IMR-90 (cell line): ENCODE measurements around the gene TCEAL1. TPM values are rescaled to one million over a fixed set of nuclear protein-coding genes. Genes with fewer than 3 reads are reported as not detected.

Source experiments
- ATAC-seq: fragments of 200-7000 bp; cut with Tn5 transposase; 2 replicates; pipeline ENCODE4 v1.9.1; 2020; ENCODE audit warnings: low read depth, mild to moderate bottlenecking, moderate library complexity
- BruUV-seq: library from RNA; stranded (reverse); fragments of 400-500 nt; replicated peaks from 2 replicates; lab custom pipeline; 2021; lab: Mats Ljungman, UMichigan
- CTCF ChIA-PET: fragments of 300-600 bp; formaldehyde crosslinking; extraction: SDS; loops from one replicate; lab custom pipeline; 2021; ENCODE audit warnings: antibody characterized with exemption; lab: Yijun Ruan, JAX
- POLR2A ChIA-PET: fragments of 300-600 bp; sonication (Branson Sonifier 250); formaldehyde crosslinking; loops from one replicate; lab custom pipeline; 2022; ENCODE audit warnings: antibody characterized with exemption; ENCODE audit not compliant: unreplicated experiment; lab: Charles Lee
- DNase-seq: peaks from one replicate; pipeline ENCODE4 v3.0.0; 2013
- H2AFZ ChIP-seq: replicated peaks from 2 replicates; pipeline ENCODE3; 2013; ENCODE audit warnings: low read length, mild to moderate bottlenecking; ENCODE audit not compliant: poor library complexity
- H2AK5ac ChIP-seq: 2 replicates; pipeline ENCODE4 v1.6.1; 2013; ENCODE audit warnings: low read depth, low read length, inconsistent platforms
- H2AK9ac ChIP-seq: replicated peaks from 2 replicates; pipeline ENCODE3; 2013; ENCODE audit warnings: mild to moderate bottlenecking, low read depth, low read length, moderate library complexity; ENCODE audit not compliant: poor library complexity
- H2BK120ac ChIP-seq: 2 replicates; pipeline ENCODE4 v1.6.1; 2013; ENCODE audit warnings: low read depth, low read length, inconsistent platforms
- H2BK15ac ChIP-seq: 3 replicates; pipeline ENCODE4 v1.6.1; 2013; ENCODE audit warnings: low read depth, low read length, inconsistent platforms
- H2BK20ac ChIP-seq: 2 replicates; pipeline ENCODE4 v1.6.1; 2013; ENCODE audit warnings: low read depth, mild to moderate bottlenecking, inconsistent platforms, low read length, moderate library complexity
- H2BK5ac ChIP-seq: 2 replicates; pipeline ENCODE4 v1.6.1; 2013; ENCODE audit warnings: mild to moderate bottlenecking, low read depth, low read length, inconsistent platforms; ENCODE audit not compliant: poor library complexity, severe bottlenecking
- H3K14ac ChIP-seq: replicated peaks from 2 replicates; pipeline ENCODE4 v1.6.1; 2013; ENCODE audit warnings: low read depth, low read length, inconsistent platforms
- H3K18ac ChIP-seq: 2 replicates; pipeline ENCODE4 v1.6.1; 2013; ENCODE audit warnings: low read depth, low read length, control low read depth
- H3K23ac ChIP-seq: 2 replicates; pipeline ENCODE4 v1.6.1; 2013; ENCODE audit warnings: low read depth, low read length, inconsistent platforms
- H3K27ac ChIP-seq: 2 replicates; pipeline ENCODE4 v1.5.1; 2013; ENCODE audit warnings: mild to moderate bottlenecking, control low read depth, low read length; ENCODE audit not compliant: insufficient read depth
- H3K27me3 ChIP-seq: 2 replicates; pipeline ENCODE4 v1.6.1; 2013; ENCODE audit warnings: low read length; ENCODE audit not compliant: control insufficient read depth, insufficient read depth
- H3K36me3 ChIP-seq: 2 replicates; pipeline ENCODE4 v1.6.1; 2013; ENCODE audit warnings: low read length, mixed read lengths; ENCODE audit not compliant: control insufficient read depth, insufficient read depth
- H3K4ac ChIP-seq: 2 replicates; pipeline ENCODE4 v1.6.1; 2013; ENCODE audit warnings: low read depth, low read length, inconsistent platforms
- H3K4me1 ChIP-seq: 2 replicates; pipeline ENCODE4 v1.6.1; 2013; ENCODE audit warnings: low read length, mixed read lengths; ENCODE audit not compliant: control insufficient read depth, insufficient read depth
- H3K4me2 ChIP-seq: 2 replicates; pipeline ENCODE4 v1.6.1; 2013; ENCODE audit warnings: low read depth, mild to moderate bottlenecking, control low read depth, low read length, moderate library complexity
- H3K4me3 ChIP-seq: 2 replicates; pipeline ENCODE4 v1.5.1; 2013; ENCODE audit warnings: low read depth, mild to moderate bottlenecking, control low read depth, low read length, moderate library complexity; ENCODE audit not compliant: insufficient read depth
- H3K56ac ChIP-seq: 2 replicates; pipeline ENCODE4 v1.6.1; 2013; ENCODE audit warnings: low read length, inconsistent platforms; ENCODE audit not compliant: insufficient read depth; ENCODE audit errors: extremely low read depth
- H3K79me1 ChIP-seq, 2 experiments: 2 replicates each; pipeline ENCODE4 v1.6.1; 2013; ENCODE audit warnings: low read length in 2 of 2, inconsistent platforms in 1 of 2, low read depth in 1 of 2
- H3K9ac ChIP-seq: 2 replicates; pipeline ENCODE4 v1.6.1; 2013; ENCODE audit warnings: low read depth, low read length, control low read depth
- H3K9me1 ChIP-seq: 2 replicates; pipeline ENCODE4 v1.6.1; 2013; ENCODE audit warnings: low read length, inconsistent platforms; ENCODE audit not compliant: insufficient read depth
- H3K9me3 ChIP-seq: 2 replicates; pipeline ENCODE4 v1.6.1; 2013; ENCODE audit warnings: low read length; ENCODE audit not compliant: control insufficient read depth, insufficient read depth
- H4K20me1 ChIP-seq: 2 replicates; pipeline ENCODE4 v1.6.1; 2013; ENCODE audit warnings: low read length, inconsistent platforms; ENCODE audit not compliant: insufficient read depth
- H4K5ac ChIP-seq: 2 replicates; pipeline ENCODE4 v1.6.1; 2013; ENCODE audit warnings: mild to moderate bottlenecking, low read depth, low read length, control low read depth
- H4K8ac ChIP-seq, 2 experiments: 2 replicates each; pipeline ENCODE4 v1.6.1; 2013; ENCODE audit warnings: low read depth in 2 of 2, low read length in 2 of 2, control low read depth in 1 of 2, inconsistent platforms in 1 of 2
- H4K91ac ChIP-seq: 2 replicates; pipeline ENCODE4 v1.6.1; 2013; ENCODE audit warnings: low read depth, low read length, inconsistent platforms; ENCODE audit not compliant: insufficient read depth
- BHLHE40 ChIP-seq: fragments of 150-350 bp; IDR thresholded peaks from 2 replicates; pipeline ENCODE4 v1.6.1; 2016; ENCODE audit warnings: mild to moderate bottlenecking, low read depth, low read length
- CEBPB ChIP-seq: IDR thresholded peaks from 2 replicates; pipeline ENCODE4 v1.6.1; 2012; ENCODE audit warnings: low read depth, low read length, improper control_type of control experiment
- CHD1 ChIP-seq: IDR thresholded peaks from 2 replicates; pipeline ENCODE4 v1.6.1; 2012; ENCODE audit warnings: low read depth, low read length, improper control_type of control experiment
- FOS ChIP-seq: fragments of 150-350 bp; IDR thresholded peaks from 2 replicates; pipeline ENCODE4 v1.6.1; 2016; ENCODE audit warnings: low read depth, low read length
- MAFK ChIP-seq: IDR thresholded peaks from 2 replicates; pipeline ENCODE4 v1.6.1; 2012; ENCODE audit warnings: low read depth, low read length, improper control_type of control experiment
- MAZ ChIP-seq: IDR thresholded peaks from 2 replicates; pipeline ENCODE4 v1.6.1; 2012; ENCODE audit warnings: low read depth, mild to moderate bottlenecking, low read length, improper control_type of control experiment, moderate library complexity, borderline replicate concordance
- MXI1 ChIP-seq: IDR thresholded peaks from 2 replicates; pipeline ENCODE4 v1.6.1; 2012; ENCODE audit warnings: low read depth, mild to moderate bottlenecking, low read length, moderate library complexity, borderline replicate concordance
- NFE2L2 ChIP-seq: fragments of 150-350 bp; IDR thresholded peaks from 2 replicates; pipeline ENCODE4 v1.6.1; 2016; ENCODE audit warnings: low read depth, mild to moderate bottlenecking, low read length
- POLR2A ChIP-seq: IDR thresholded peaks from 2 replicates; pipeline ENCODE4 v1.6.1; 2012; ENCODE audit warnings: mild to moderate bottlenecking, low read depth, low read length
- RAD21 ChIP-seq: IDR thresholded peaks from 2 replicates; pipeline ENCODE4 v1.6.1; 2012; ENCODE audit warnings: low read length, improper control_type of control experiment
- RCOR1 ChIP-seq: IDR thresholded peaks from 2 replicates; pipeline ENCODE4 v1.6.1; 2012; ENCODE audit warnings: mild to moderate bottlenecking, low read length, improper control_type of control experiment; ENCODE audit not compliant: insufficient replicate concordance
- RFX5 ChIP-seq: IDR thresholded peaks from 2 replicates; pipeline ENCODE4 v1.8.0; 2012; ENCODE audit warnings: low read depth, mild to moderate bottlenecking, low read length, moderate library complexity
- SMC3 ChIP-seq: fragments of 150-350 bp; IDR thresholded peaks from 2 replicates; pipeline ENCODE4 v1.6.1; 2016; ENCODE audit warnings: low read depth, mild to moderate bottlenecking, antibody characterized with exemption, low read length, moderate library complexity
- WGBS, 2 experiments: methylation state at CpG; one replicate each; pipeline versions ENCODE4 v1.1.5 to v1.1.7; 2013; ENCODE audit warnings: missing lambda C conversion rate in 2 of 2; ENCODE audit not compliant: insufficient read length in 1 of 2; ENCODE audit errors: extremely low coverage in 2 of 2; 5-methylcytosine and 5-hydroxymethylcytosine counted together
- dilution Hi-C: fragments of 300-500 bp; cut with HindIII; formaldehyde crosslinking; loops from one replicate; pipeline ENCODE4 v1.14.3; 2018; ENCODE audit warnings: low sequenced_read_pairs; ENCODE audit not compliant: unreplicated experiment
- in situ Hi-C: fragments of 300-500 bp; cut with MboI; formaldehyde crosslinking; loops from 3 replicates; pipeline ENCODE4 v1.14.3; 2019; ENCODE audit warnings: low sequenced_read_pairs, inconsistent platforms, mixed read lengths
- intact Hi-C: fragments of 100-400 bp; cut with micrococcal nuclease; formaldehyde crosslinking; loops from 2 replicates; pipeline ENCODE4 v1.10.0; 2022
- polyA plus RNA-seq, 3 experiments: library from polyadenylated mRNA; depleted of rRNA; stranded (reverse); fragments of >200 nt; gene quantifications; 2 replicates each; pipeline ENCODE4 v1.2.3, GENCODE V29; 2012; ENCODE audit warnings: low replicate concordance in 1 of 3
- total RNA-seq: library from RNA; depleted of rRNA; stranded (reverse); fragments of >200 nt; gene quantifications from 2 replicates; pipeline ENCODE4 v1.2.3, GENCODE V29; 2012
- TF ChIP-seq, protein P1 (sequence below): fragments of 150-350 bp; IDR thresholded peaks from 2 replicates; pipeline ENCODE4 v1.6.1; 2016; ENCODE audit warnings: low read depth, mild to moderate bottlenecking, low read length, moderate library complexity, borderline replicate concordance
- TF ChIP-seq, protein P2 (sequence below): conservative IDR thresholded peaks from 2 replicates; pipeline ENCODE4 v1.5.1; 2012; ENCODE audit warnings: mild to moderate bottlenecking, low read depth, low read length, improper control_type of control experiment
- TF ChIP-seq, protein P3 (sequence below): fragments of 150-350 bp; IDR thresholded peaks from 2 replicates; pipeline ENCODE4 v1.6.1; 2017; ENCODE audit warnings: mild to moderate bottlenecking, antibody characterized with exemption, low read length, low read depth

Gene TCEAL1
- total and polyA plus RNA-seq, 2 of the 4 experiments (the other 2 are of a cell fraction) = 9.1 to 21.8 TPM

GRCh38 chrX:103584596-103584995, 44.2 kb upstream of the TCEAL1 start:
- H2BK120ac ChIP-seq = no peak overlapping the region
- H3K36me3 ChIP-seq = peaks cover 4% of the 10 kb centered on the region; the same call in 1 of the 2 replicates
- H3K23ac ChIP-seq = 0 out of 2 replicates have a peak overlapping the region, but pooled peaks have one; percentile 29
- H4K20me1 ChIP-seq = no peaks in the 10 kb centered on the region
- H4K8ac ChIP-seq = no peak overlapping the region
- no peak overlapping the region for H2BK5ac ChIP-seq
- 0 out of 2 replicates have a peak overlapping the region, but pooled peaks have one; percentile 16 for H3K4me2 ChIP-seq
- in situ Hi-C loops = no loop called here
- H3K4ac ChIP-seq = no peak overlapping the region
- H3K9ac ChIP-seq = no peak overlapping the region
- no peak overlapping the region for H3K4me3 ChIP-seq
- no peak overlapping the region for H2AK5ac ChIP-seq
- no peak overlapping the region for H3K14ac ChIP-seq
- H3K79me1 ChIP-seq = peaks cover 6 to 24% of the 10 kb centered on the region in 2 experiments; a peak in 2 of 4 replicates
- no peaks in the 10 kb centered on the region; the same call in 1 of the 2 replicates for H3K4me1 ChIP-seq
- ChIA-PET POLR2A (no interaction called here), CTCF (no interaction called here)
- no peak overlapping the region for H4K91ac ChIP-seq
- ATAC-seq = no peak
- no peaks in the 10 kb centered on the region for H3K27me3 ChIP-seq
- no peak overlapping the region for H2BK15ac ChIP-seq
- no peak for DNase-seq
- H2AFZ ChIP-seq = no peak overlapping the region
- H3K56ac ChIP-seq = no peak overlapping the region
- BruUV-seq = no TSS peak
- intact Hi-C loops = no loop called here
- H3K9me1 ChIP-seq = no peaks in the 10 kb centered on the region; the same call in 1 of the 2 replicates
- dilution Hi-C loops = no loop called here
- H4K5ac ChIP-seq = no peak overlapping the region
- H3K9me3 ChIP-seq = no peaks in the 10 kb centered on the region
- H2AK9ac ChIP-seq = no peak overlapping the region
- H2BK20ac ChIP-seq = no peak overlapping the region
- 100% methylated on average over 1 of the region's 3 CpGs; no CpG with 5 or more reads in 1 of the 2 experiments for WGBS, 2 experiments
- H3K18ac ChIP-seq = no peak overlapping the region
- no peak overlapping the region for H3K27ac ChIP-seq
- TF ChIP-seq CHD1 (no peak), SMC3 (no peak), RAD21 (no peak), FOS (no peak), MAFK (no peak), NFE2L2 (no peak), BHLHE40 (no peak), MXI1 (no peak), CEBPB (no peak), POLR2A (no peak), RCOR1 (no peak), RFX5 (no peak), MAZ (no peak)
- TF ChIP-seq, protein P1, sequence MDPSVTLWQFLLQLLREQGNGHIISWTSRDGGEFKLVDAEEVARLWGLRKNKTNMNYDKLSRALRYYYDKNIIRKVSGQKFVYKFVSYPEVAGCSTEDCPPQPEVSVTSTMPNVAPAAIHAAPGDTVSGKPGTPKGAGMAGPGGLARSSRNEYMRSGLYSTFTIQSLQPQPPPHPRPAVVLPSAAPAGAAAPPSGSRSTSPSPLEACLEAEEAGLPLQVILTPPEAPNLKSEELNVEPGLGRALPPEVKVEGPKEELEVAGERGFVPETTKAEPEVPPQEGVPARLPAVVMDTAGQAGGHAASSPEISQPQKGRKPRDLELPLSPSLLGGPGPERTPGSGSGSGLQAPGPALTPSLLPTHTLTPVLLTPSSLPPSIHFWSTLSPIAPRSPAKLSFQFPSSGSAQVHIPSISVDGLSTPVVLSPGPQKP = no peak
- TF ChIP-seq, protein P2, sequence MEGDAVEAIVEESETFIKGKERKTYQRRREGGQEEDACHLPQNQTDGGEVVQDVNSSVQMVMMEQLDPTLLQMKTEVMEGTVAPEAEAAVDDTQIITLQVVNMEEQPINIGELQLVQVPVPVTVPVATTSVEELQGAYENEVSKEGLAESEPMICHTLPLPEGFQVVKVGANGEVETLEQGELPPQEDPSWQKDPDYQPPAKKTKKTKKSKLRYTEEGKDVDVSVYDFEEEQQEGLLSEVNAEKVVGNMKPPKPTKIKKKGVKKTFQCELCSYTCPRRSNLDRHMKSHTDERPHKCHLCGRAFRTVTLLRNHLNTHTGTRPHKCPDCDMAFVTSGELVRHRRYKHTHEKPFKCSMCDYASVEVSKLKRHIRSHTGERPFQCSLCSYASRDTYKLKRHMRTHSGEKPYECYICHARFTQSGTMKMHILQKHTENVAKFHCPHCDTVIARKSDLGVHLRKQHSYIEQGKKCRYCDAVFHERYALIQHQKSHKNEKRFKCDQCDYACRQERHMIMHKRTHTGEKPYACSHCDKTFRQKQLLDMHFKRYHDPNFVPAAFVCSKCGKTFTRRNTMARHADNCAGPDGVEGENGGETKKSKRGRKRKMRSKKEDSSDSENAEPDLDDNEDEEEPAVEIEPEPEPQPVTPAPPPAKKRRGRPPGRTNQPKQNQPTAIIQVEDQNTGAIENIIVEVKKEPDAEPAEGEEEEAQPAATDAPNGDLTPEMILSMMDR = no peak
- TF ChIP-seq, protein P3, sequence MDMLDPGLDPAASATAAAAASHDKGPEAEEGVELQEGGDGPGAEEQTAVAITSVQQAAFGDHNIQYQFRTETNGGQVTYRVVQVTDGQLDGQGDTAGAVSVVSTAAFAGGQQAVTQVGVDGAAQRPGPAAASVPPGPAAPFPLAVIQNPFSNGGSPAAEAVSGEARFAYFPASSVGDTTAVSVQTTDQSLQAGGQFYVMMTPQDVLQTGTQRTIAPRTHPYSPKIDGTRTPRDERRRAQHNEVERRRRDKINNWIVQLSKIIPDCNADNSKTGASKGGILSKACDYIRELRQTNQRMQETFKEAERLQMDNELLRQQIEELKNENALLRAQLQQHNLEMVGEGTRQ = no peak
